Neural cell (in vitro differentiated cells): ENCODE measurements around the gene RPL12. TPM values are rescaled to one million over a fixed set of nuclear protein-coding genes. Genes with fewer than 3 reads are reported as not detected.

Source experiments
- H2AFZ ChIP-seq: fragments of 200-600, 300-800 bp; sonication (generic), shearing (Covaris generic); 2 replicates; pipeline ENCODE4 v1.6.0; 2014; ENCODE audit warnings: low read depth, mild to moderate bottlenecking, antibody characterized with exemption, low read length, moderate library complexity
- H3F3A ChIP-seq: fragments of 200-600 bp; shearing (Covaris generic); 2 replicates; pipeline ENCODE4 v1.6.1; 2016; ENCODE audit warnings: mild to moderate bottlenecking, moderate library complexity, mixed read lengths, antibody characterized with exemption, low read length; ENCODE audit not compliant: insufficient read depth, poor library complexity, severe bottlenecking
- H3K27ac ChIP-seq: fragments of 200-600, 300-800 bp; sonication (generic), shearing (Covaris generic); 2 replicates; pipeline ENCODE4 v1.5.1; 2014; ENCODE audit warnings: mild to moderate bottlenecking, low read length, moderate library complexity
- H3K27me3 ChIP-seq: fragments of 300-800, 200-600 bp; sonication (generic), shearing (Covaris generic); 2 replicates; pipeline ENCODE4 v1.6.0; 2014; ENCODE audit warnings: mild to moderate bottlenecking, low read depth, low read length, moderate library complexity; ENCODE audit not compliant: insufficient read depth
- H3K36me3 ChIP-seq: fragments of 300-800, 200-600 bp; sonication (generic), shearing (Covaris generic); 2 replicates; pipeline ENCODE4 v1.5.1; 2014; ENCODE audit warnings: mild to moderate bottlenecking, antibody characterized with exemption, low read length, moderate library complexity; ENCODE audit not compliant: insufficient read depth
- H3K4me2 ChIP-seq: fragments of 300-800, 200-600 bp; sonication (generic), shearing (Covaris generic); 2 replicates; pipeline ENCODE4 v1.6.0; 2014; ENCODE audit warnings: mild to moderate bottlenecking, low read length
- H3K4me3 ChIP-seq: fragments of 300-800, 200-600 bp; sonication (generic), shearing (Covaris generic); 2 replicates; pipeline ENCODE4 v1.5.1; 2014; ENCODE audit warnings: mild to moderate bottlenecking, low read length, moderate library complexity
- H3K79me2 ChIP-seq: fragments of 200-600 bp; shearing (Covaris generic); replicated peaks from 2 replicates; pipeline ENCODE4 v1.6.0; 2014; ENCODE audit warnings: mild to moderate bottlenecking, low read length, moderate library complexity; ENCODE audit not compliant: insufficient read depth
- H3K9ac ChIP-seq: fragments of 300-800, 200-600 bp; sonication (generic), shearing (Covaris generic); 2 replicates; pipeline ENCODE4 v1.6.1; 2016; ENCODE audit warnings: mild to moderate bottlenecking, low read length, mixed read lengths
- H3K9me2 ChIP-seq: fragments of 200-600 bp; shearing (Covaris generic); 2 replicates; pipeline ENCODE4 v1.6.1; 2016; ENCODE audit warnings: mild to moderate bottlenecking, low read length, mixed read lengths; ENCODE audit not compliant: insufficient read depth
- H3K9me3 ChIP-seq: fragments of 200-600, 300-800 bp; sonication (generic), shearing (Covaris generic); 2 replicates; pipeline ENCODE4 v1.6.1; 2016; ENCODE audit warnings: mild to moderate bottlenecking, mixed run types, low read length, moderate library complexity, mixed read lengths
- H4K20me1 ChIP-seq: fragments of 200-600 bp; shearing (Covaris generic); 2 replicates; pipeline ENCODE4 v1.6.1; 2016; ENCODE audit warnings: mild to moderate bottlenecking, mixed run types; ENCODE audit not compliant: insufficient read depth
- CTCF ChIP-seq: fragments of 450-650 bp; IDR thresholded peaks from 2 replicates; pipeline ENCODE4 v1.5.1; 2014; ENCODE audit warnings: antibody characterized with exemption, mild to moderate bottlenecking, moderate library complexity; ENCODE audit not compliant: poor library complexity, severe bottlenecking
- EP300 ChIP-seq: fragments of 450-650 bp; conservative IDR thresholded peaks from 2 replicates; pipeline ENCODE4 v1.6.1; 2014; ENCODE audit warnings: antibody characterized with exemption, mild to moderate bottlenecking, moderate library complexity; ENCODE audit not compliant: poor library complexity, severe bottlenecking
- EZH2 ChIP-seq: fragments of 200-600, 300-800 bp; shearing (Covaris generic), sonication (generic); IDR thresholded peaks from 2 replicates; pipeline ENCODE4 v1.6.1; 2014; ENCODE audit warnings: antibody characterized with exemption, low read length, borderline replicate concordance, mild to moderate bottlenecking; ENCODE audit not compliant: insufficient read depth, poor library complexity, severe bottlenecking
- MXI1 ChIP-seq: fragments of 450-650 bp; conservative IDR thresholded peaks from 2 replicates; pipeline ENCODE4 v1.6.1; 2014; ENCODE audit warnings: antibody characterized with exemption, mild to moderate bottlenecking; ENCODE audit not compliant: poor library complexity, severe bottlenecking
- POLR2AphosphoS5 ChIP-seq: IDR thresholded peaks from 2 replicates; pipeline ENCODE4 v1.6.1; 2012
- RAD21 ChIP-seq: fragments of 450-650 bp; conservative IDR thresholded peaks from 2 replicates; pipeline ENCODE4 v1.6.1; 2014; ENCODE audit warnings: antibody characterized with exemption, mild to moderate bottlenecking, moderate library complexity
- REST ChIP-seq: IDR thresholded peaks from 2 replicates; pipeline ENCODE4 v1.6.1; 2012; ENCODE audit warnings: borderline replicate concordance
- SMC3 ChIP-seq: fragments of 450-650 bp; conservative IDR thresholded peaks from 2 replicates; pipeline ENCODE4 v1.6.1; 2014; ENCODE audit warnings: antibody characterized with exemption, mild to moderate bottlenecking, moderate library complexity; ENCODE audit not compliant: poor library complexity
- TAF1 ChIP-seq: IDR thresholded peaks from 2 replicates; pipeline ENCODE4 v1.6.1; 2012; ENCODE audit warnings: low read depth
- polyA plus RNA-seq: library from polyadenylated mRNA; depleted of rRNA; stranded (reverse); fragments of >200 nt; gene quantifications from 2 replicates; pipeline ENCODE4 v1.2.3, GENCODE V29; 2014

RPL12 gene
- polyA plus RNA-seq, 1 donor from 2014 or later: 862 TPM

- peaks cover 4% of the 10 kb centered on the region for H3K36me3 ChIP-seq
- H3K4me3 ChIP-seq: no peak overlapping the region
- no peaks in the 10 kb centered on the region for H3K9me2 ChIP-seq
- no peak for TF ChIP-seq EZH2
- no peak for TF ChIP-seq POLR2AphosphoS5
- no peak for TF ChIP-seq RAD21
- TF ChIP-seq REST: no peak
- TF ChIP-seq CTCF: no peak
- no peak for TF ChIP-seq SMC3
- no peak for TF ChIP-seq MXI1
- TF ChIP-seq EP300: no peak
- TF ChIP-seq TAF1: no peak
- no peaks in the 10 kb centered on the region for H3K9me3 ChIP-seq
- H3K27ac ChIP-seq: no peak overlapping the region
- no peak overlapping the region for H3K9ac ChIP-seq
- no peaks in the 10 kb centered on the region for H4K20me1 ChIP-seq
- H3K79me2 ChIP-seq: peaks cover 8% of the 10 kb centered on the region
- no peak overlapping the region for H3K4me2 ChIP-seq
- H3F3A ChIP-seq: no peaks in the 10 kb centered on the region
- no peak overlapping the region for H2AFZ ChIP-seq
- no peaks in the 10 kb centered on the region for H3K27me3 ChIP-seq
These were observed 20.8 kb downstream of the RPL12 start for GRCh38 chr9:127430415-127430814.

GRCh38 chr9:127428348-127428747 is 22.9 kb downstream of the RPL12 start:
- H3K9ac ChIP-seq: no peak overlapping the region
- peaks cover 15% of the 10 kb centered on the region for H3K79me2 ChIP-seq
- no peak overlapping the region for H3K27ac ChIP-seq
- TF ChIP-seq SMC3: no peak
- no peak for TF ChIP-seq POLR2AphosphoS5
- TF ChIP-seq MXI1: no peak
- no peak overlapping the region for H2AFZ ChIP-seq
- H3K9me2 ChIP-seq: no peaks in the 10 kb centered on the region
- no peak overlapping the region for H3K4me2 ChIP-seq
- H3K4me3 ChIP-seq: no peak overlapping the region
- H3F3A ChIP-seq: no peaks in the 10 kb centered on the region
- no peaks in the 10 kb centered on the region for H3K9me3 ChIP-seq
- no peaks in the 10 kb centered on the region for H3K36me3 ChIP-seq
- no peaks in the 10 kb centered on the region for H3K27me3 ChIP-seq
- H4K20me1 ChIP-seq: no peaks in the 10 kb centered on the region

- Histone ChIP-seq H3K27me3 (no peaks in the 10 kb centered on the region), H3K4me3 (no peak overlapping the region), H3K27ac (no peak overlapping the region), H3F3A (no peaks in the 10 kb centered on the region), H3K79me2 (peaks cover 15% of the 10 kb centered on the region), H3K9me2 (no peaks in the 10 kb centered on the region), H2AFZ (no peak overlapping the region), H4K20me1 (no peaks in the 10 kb centered on the region), H3K9me3 (no peaks in the 10 kb centered on the region), H3K4me2 (no peak overlapping the region), H3K36me3 (no peaks in the 10 kb centered on the region), H3K9ac (no peak overlapping the region)
- TF ChIP-seq CTCF: no peak
- TF ChIP-seq POLR2AphosphoS5: no peak
- no peak for TF ChIP-seq RAD21
- TF ChIP-seq SMC3: no peak
- no peak for TF ChIP-seq EP300
- no peak for TF ChIP-seq MXI1
- no peak for TF ChIP-seq EZH2
- no peak for TF ChIP-seq TAF1
- no peak for TF ChIP-seq REST
These were observed 24.4 kb downstream of the RPL12 start for GRCh38 chr9:127426756-127427155.
